GM23338 (cell line): ENCODE data around the gene JPH3. TPM values are rescaled to one million over a fixed set of nuclear protein-coding genes. Genes with fewer than 3 reads are reported as not detected.

Source experiments
- ATAC-seq: fragments of 200-7000 bp; cut with Tn5 transposase; 3 replicates; pipeline ENCODE4 v1.9.1; 2020
- DNase-seq: peaks from one replicate; pipeline ENCODE4 v3.0.0-alpha.2; 2015; ENCODE audit warnings: low spot score
- H2AFZ ChIP-seq: fragments of 200-600 bp; sonication (generic); 2 replicates; pipeline ENCODE4 v1.8.0; 2016; ENCODE audit warnings: antibody characterized with exemption, mild to moderate bottlenecking, moderate library complexity
- H3F3A ChIP-seq: fragments of 200-600 bp; sonication (generic); replicated peaks from 2 replicates; pipeline ENCODE4 v1.8.0; 2017; ENCODE audit warnings: antibody characterized with exemption, mixed run types, low read depth
- H3K27ac ChIP-seq: fragments of 200-600 bp; sonication (generic); 2 replicates; pipeline ENCODE4 v1.6.1; 2016; ENCODE audit warnings: low read depth
- H3K27me3 ChIP-seq: fragments of 200-600 bp; sonication (generic); 2 replicates; pipeline ENCODE4 v1.8.0; 2016; ENCODE audit warnings: mild to moderate bottlenecking, mixed run types, moderate library complexity; ENCODE audit not compliant: insufficient read depth
- H3K36me3 ChIP-seq: fragments of 200-600 bp; sonication (generic); 2 replicates; pipeline ENCODE4 v1.8.0; 2016; ENCODE audit warnings: mild to moderate bottlenecking; ENCODE audit not compliant: insufficient read depth
- H3K4me1 ChIP-seq: fragments of 200-600 bp; sonication (generic); 2 replicates; pipeline ENCODE4 v1.8.0; 2016; ENCODE audit warnings: mild to moderate bottlenecking, moderate library complexity; ENCODE audit not compliant: insufficient read depth
- H3K4me2 ChIP-seq: fragments of 200-600 bp; sonication (generic); 2 replicates; pipeline ENCODE4 v1.7.1; 2017; ENCODE audit warnings: mixed run types
- H3K4me3 ChIP-seq: fragments of 200-600 bp; sonication (generic); 2 replicates; pipeline ENCODE4 v1.6.1; 2016; ENCODE audit warnings: mixed run types
- H3K79me2 ChIP-seq: fragments of 200-600 bp; sonication (generic); replicated peaks from 2 replicates; pipeline ENCODE4 v1.8.0; 2017; ENCODE audit warnings: mild to moderate bottlenecking; ENCODE audit not compliant: insufficient read depth
- H3K9me2 ChIP-seq: fragments of 200-600 bp; sonication (generic); 2 replicates; pipeline ENCODE4 v1.8.0; 2017; ENCODE audit not compliant: insufficient read depth
- H4K20me1 ChIP-seq: fragments of 200-600 bp; sonication (generic); replicated peaks from 2 replicates; pipeline ENCODE4 v1.8.0; 2017; ENCODE audit warnings: mild to moderate bottlenecking; ENCODE audit not compliant: insufficient read depth
- H3K27ac Mint-ChIP-seq: 2 replicates; pipeline ENCODE4 v1.8.0; 2020; ENCODE audit warnings: inconsistent platforms, mild to moderate bottlenecking, moderate library complexity, mixed read lengths
- H3K27me3 Mint-ChIP-seq: 3 replicates; pipeline ENCODE4 v1.8.0; 2022; ENCODE audit warnings: low read depth, mild to moderate bottlenecking, moderate library complexity, mixed read lengths, inconsistent platforms; ENCODE audit not compliant: insufficient read depth, poor library complexity
- H3K36me3 Mint-ChIP-seq: 3 replicates; pipeline ENCODE4 v1.8.0; 2021; ENCODE audit warnings: low read depth, mild to moderate bottlenecking, inconsistent platforms, moderate library complexity, mixed read lengths
- H3K4me1 Mint-ChIP-seq: 3 replicates; pipeline ENCODE4 v1.8.0; 2020; ENCODE audit warnings: mild to moderate bottlenecking, inconsistent platforms, mixed read lengths
- H3K4me3 Mint-ChIP-seq: 3 replicates; pipeline ENCODE4 v1.8.0; 2021; ENCODE audit warnings: moderate library complexity, mild to moderate bottlenecking, inconsistent platforms, mixed read lengths
- H3K9me3 Mint-ChIP-seq: 3 replicates; pipeline ENCODE4 v1.8.0; 2020; ENCODE audit warnings: moderate library complexity, mild to moderate bottlenecking, inconsistent platforms, mixed read lengths
- CREB1 ChIP-seq: fragments of 250-450 bp; sonication (Bioruptor Pico); IDR thresholded peaks from 2 replicates; pipeline ENCODE4 v1.5.0; 2020; ENCODE audit warnings: low read depth, mild to moderate bottlenecking, moderate library complexity
- EZH2 ChIP-seq: fragments of 200-600 bp; sonication (generic); IDR thresholded peaks from one replicate; pipeline ENCODE4 v1.8.0; 2017; ENCODE audit warnings: antibody characterized with exemption, mild to moderate bottlenecking, low read depth; ENCODE audit not compliant: unreplicated experiment
- EZH2phosphoT487 ChIP-seq: fragments of 200-600 bp; sonication (generic); IDR thresholded peaks from one replicate; pipeline ENCODE4 v1.8.1; 2018; ENCODE audit warnings: antibody characterized with exemption; ENCODE audit not compliant: unreplicated experiment
- JUNB ChIP-seq: IDR thresholded peaks from one replicate; pipeline ENCODE4 v1.6.1; 2016; ENCODE audit warnings: antibody characterized with exemption; ENCODE audit not compliant: unreplicated experiment
- NANOG ChIP-seq: IDR thresholded peaks from 2 replicates; pipeline ENCODE4 v1.6.1; 2016; ENCODE audit warnings: antibody characterized with exemption, borderline replicate concordance
- POLR2AphosphoS5 ChIP-seq: IDR thresholded peaks from 2 replicates; pipeline ENCODE4 v1.6.1; 2016; ENCODE audit warnings: antibody characterized with exemption, low read depth
- STAT1 ChIP-seq: IDR thresholded peaks from one replicate; pipeline ENCODE4 v1.6.1; 2016; ENCODE audit warnings: antibody characterized with exemption; ENCODE audit not compliant: unreplicated experiment
- ZNF114 ChIP-seq: fragments of 250-450 bp; sonication (Bioruptor Pico); IDR thresholded peaks from 2 replicates; pipeline ENCODE4 v1.5.0; 2020; ENCODE audit warnings: mild to moderate bottlenecking, moderate library complexity
- ZNF331 ChIP-seq: fragments of 250-450 bp; sonication (Bioruptor Pico); IDR thresholded peaks from 2 replicates; pipeline ENCODE4 v1.5.0; 2020; ENCODE audit warnings: low read depth, mild to moderate bottlenecking, moderate library complexity
- polyA plus RNA-seq: library from polyadenylated mRNA; unstranded; fragments of >200 nt; fragmentation: Nextera tagmentation; extraction: Ambion mirVana; gene quantifications from 2 replicates; pipeline ENCODE4 v1.2.1, GENCODE V29; 2016
- total RNA-seq: library from RNA; depleted of rRNA; stranded (reverse); fragments of >200 nt; shearing (Covaris generic); gene quantifications from 2 replicates; pipeline ENCODE4 v1.2.3, GENCODE V29; 2014
- TF ChIP-seq, protein P1 (sequence below): IDR thresholded peaks from 2 replicates; pipeline ENCODE4 v1.6.1; 2016; ENCODE audit warnings: antibody characterized with exemption
- TF ChIP-seq, protein P2 (sequence below): IDR thresholded peaks from one replicate; pipeline ENCODE4 v1.6.1; 2018; ENCODE audit warnings: antibody characterized with exemption; ENCODE audit not compliant: unreplicated experiment
- TF ChIP-seq, protein P3 (sequence below): fragments of 250-450 bp; sonication (Bioruptor Pico); IDR thresholded peaks from 2 replicates; pipeline ENCODE4 v1.5.0; 2020; ENCODE audit warnings: mild to moderate bottlenecking, moderate library complexity
- TF ChIP-seq, protein P4 (sequence below), 2 experiments: fragments of 200-600 bp in 1 of 2; sonication (generic) in 1 of 2; conservative IDR thresholded peaks; 2 replicates each; pipeline versions ENCODE4 v1.5.1 to v1.6.1; 2016 to 2017; ENCODE audit warnings: antibody characterized with exemption in 2 of 2, low read depth in 2 of 2, mild to moderate bottlenecking in 2 of 2, moderate library complexity in 1 of 2

Gene JPH3
- total and polyA plus RNA-seq, 2 experiments from 2014 or later: 8.4 to 38.3 TPM

DNA sequence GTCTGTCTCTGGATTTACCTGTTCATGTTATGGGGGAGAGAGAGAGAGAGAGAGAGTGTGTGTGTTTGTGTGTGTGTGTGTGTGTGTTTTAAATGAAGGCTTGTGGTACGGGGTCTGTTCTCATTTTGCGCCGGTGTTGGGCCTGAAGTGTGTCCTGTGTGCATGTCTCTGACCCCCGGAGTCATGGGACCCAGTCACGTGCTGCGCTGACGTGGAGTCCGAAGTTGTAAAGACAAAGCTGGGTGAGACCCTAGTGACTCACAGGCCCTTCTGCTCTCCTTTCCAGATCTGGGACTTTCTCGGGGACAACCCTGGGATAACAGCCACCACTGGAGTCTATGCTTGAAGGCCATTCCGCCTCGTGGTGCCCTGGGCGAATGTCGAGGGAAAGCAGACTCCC is 35.0 kb downstream of the JPH3 start:
- no peaks in the 10 kb centered on the region; the same call in 2 of the 3 replicates for H3K36me3 Mint-ChIP-seq
- Histone ChIP-seq H3K4me3 (no peak overlapping the region), H3F3A (no peaks in the 10 kb centered on the region), H3K36me3 (no peaks in the 10 kb centered on the region), H4K20me1 (peaks cover under 1% of the 10 kb centered on the region; the same call in 1 of the 2 replicates), H3K4me2 (no peak overlapping the region), H3K9me2 (no peaks in the 10 kb centered on the region), H3K27me3 (no peaks in the 10 kb centered on the region), H3K27ac (no peak overlapping the region), H3K4me1 (no peaks in the 10 kb centered on the region), H2AFZ (no peak overlapping the region), H3K79me2 (no peaks in the 10 kb centered on the region)
- peaks cover 4% of the 10 kb centered on the region for H3K4me1 Mint-ChIP-seq
- DNase-seq: no peak
- no peak for ATAC-seq
- H3K27me3 Mint-ChIP-seq: peaks cover 13% of the 10 kb centered on the region
- H3K4me3 Mint-ChIP-seq: no peak overlapping the region
- no peak overlapping the region for H3K27ac Mint-ChIP-seq
- TF ChIP-seq, protein P1, sequence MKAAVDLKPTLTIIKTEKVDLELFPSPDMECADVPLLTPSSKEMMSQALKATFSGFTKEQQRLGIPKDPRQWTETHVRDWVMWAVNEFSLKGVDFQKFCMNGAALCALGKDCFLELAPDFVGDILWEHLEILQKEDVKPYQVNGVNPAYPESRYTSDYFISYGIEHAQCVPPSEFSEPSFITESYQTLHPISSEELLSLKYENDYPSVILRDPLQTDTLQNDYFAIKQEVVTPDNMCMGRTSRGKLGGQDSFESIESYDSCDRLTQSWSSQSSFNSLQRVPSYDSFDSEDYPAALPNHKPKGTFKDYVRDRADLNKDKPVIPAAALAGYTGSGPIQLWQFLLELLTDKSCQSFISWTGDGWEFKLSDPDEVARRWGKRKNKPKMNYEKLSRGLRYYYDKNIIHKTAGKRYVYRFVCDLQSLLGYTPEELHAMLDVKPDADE: no peak
- TF ChIP-seq CREB1: no peak
- TF ChIP-seq ZNF331 (CRISPR knock-in tag): no peak
- TF ChIP-seq STAT1: no peak
- TF ChIP-seq EZH2: no peak
- TF ChIP-seq, protein P2, sequence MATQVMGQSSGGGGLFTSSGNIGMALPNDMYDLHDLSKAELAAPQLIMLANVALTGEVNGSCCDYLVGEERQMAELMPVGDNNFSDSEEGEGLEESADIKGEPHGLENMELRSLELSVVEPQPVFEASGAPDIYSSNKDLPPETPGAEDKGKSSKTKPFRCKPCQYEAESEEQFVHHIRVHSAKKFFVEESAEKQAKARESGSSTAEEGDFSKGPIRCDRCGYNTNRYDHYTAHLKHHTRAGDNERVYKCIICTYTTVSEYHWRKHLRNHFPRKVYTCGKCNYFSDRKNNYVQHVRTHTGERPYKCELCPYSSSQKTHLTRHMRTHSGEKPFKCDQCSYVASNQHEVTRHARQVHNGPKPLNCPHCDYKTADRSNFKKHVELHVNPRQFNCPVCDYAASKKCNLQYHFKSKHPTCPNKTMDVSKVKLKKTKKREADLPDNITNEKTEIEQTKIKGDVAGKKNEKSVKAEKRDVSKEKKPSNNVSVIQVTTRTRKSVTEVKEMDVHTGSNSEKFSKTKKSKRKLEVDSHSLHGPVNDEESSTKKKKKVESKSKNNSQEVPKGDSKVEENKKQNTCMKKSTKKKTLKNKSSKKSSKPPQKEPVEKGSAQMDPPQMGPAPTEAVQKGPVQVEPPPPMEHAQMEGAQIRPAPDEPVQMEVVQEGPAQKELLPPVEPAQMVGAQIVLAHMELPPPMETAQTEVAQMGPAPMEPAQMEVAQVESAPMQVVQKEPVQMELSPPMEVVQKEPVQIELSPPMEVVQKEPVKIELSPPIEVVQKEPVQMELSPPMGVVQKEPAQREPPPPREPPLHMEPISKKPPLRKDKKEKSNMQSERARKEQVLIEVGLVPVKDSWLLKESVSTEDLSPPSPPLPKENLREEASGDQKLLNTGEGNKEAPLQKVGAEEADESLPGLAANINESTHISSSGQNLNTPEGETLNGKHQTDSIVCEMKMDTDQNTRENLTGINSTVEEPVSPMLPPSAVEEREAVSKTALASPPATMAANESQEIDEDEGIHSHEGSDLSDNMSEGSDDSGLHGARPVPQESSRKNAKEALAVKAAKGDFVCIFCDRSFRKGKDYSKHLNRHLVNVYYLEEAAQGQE: no peak
- no peak for TF ChIP-seq POLR2AphosphoS5
- TF ChIP-seq NANOG: no peak
- TF ChIP-seq, protein P3, sequence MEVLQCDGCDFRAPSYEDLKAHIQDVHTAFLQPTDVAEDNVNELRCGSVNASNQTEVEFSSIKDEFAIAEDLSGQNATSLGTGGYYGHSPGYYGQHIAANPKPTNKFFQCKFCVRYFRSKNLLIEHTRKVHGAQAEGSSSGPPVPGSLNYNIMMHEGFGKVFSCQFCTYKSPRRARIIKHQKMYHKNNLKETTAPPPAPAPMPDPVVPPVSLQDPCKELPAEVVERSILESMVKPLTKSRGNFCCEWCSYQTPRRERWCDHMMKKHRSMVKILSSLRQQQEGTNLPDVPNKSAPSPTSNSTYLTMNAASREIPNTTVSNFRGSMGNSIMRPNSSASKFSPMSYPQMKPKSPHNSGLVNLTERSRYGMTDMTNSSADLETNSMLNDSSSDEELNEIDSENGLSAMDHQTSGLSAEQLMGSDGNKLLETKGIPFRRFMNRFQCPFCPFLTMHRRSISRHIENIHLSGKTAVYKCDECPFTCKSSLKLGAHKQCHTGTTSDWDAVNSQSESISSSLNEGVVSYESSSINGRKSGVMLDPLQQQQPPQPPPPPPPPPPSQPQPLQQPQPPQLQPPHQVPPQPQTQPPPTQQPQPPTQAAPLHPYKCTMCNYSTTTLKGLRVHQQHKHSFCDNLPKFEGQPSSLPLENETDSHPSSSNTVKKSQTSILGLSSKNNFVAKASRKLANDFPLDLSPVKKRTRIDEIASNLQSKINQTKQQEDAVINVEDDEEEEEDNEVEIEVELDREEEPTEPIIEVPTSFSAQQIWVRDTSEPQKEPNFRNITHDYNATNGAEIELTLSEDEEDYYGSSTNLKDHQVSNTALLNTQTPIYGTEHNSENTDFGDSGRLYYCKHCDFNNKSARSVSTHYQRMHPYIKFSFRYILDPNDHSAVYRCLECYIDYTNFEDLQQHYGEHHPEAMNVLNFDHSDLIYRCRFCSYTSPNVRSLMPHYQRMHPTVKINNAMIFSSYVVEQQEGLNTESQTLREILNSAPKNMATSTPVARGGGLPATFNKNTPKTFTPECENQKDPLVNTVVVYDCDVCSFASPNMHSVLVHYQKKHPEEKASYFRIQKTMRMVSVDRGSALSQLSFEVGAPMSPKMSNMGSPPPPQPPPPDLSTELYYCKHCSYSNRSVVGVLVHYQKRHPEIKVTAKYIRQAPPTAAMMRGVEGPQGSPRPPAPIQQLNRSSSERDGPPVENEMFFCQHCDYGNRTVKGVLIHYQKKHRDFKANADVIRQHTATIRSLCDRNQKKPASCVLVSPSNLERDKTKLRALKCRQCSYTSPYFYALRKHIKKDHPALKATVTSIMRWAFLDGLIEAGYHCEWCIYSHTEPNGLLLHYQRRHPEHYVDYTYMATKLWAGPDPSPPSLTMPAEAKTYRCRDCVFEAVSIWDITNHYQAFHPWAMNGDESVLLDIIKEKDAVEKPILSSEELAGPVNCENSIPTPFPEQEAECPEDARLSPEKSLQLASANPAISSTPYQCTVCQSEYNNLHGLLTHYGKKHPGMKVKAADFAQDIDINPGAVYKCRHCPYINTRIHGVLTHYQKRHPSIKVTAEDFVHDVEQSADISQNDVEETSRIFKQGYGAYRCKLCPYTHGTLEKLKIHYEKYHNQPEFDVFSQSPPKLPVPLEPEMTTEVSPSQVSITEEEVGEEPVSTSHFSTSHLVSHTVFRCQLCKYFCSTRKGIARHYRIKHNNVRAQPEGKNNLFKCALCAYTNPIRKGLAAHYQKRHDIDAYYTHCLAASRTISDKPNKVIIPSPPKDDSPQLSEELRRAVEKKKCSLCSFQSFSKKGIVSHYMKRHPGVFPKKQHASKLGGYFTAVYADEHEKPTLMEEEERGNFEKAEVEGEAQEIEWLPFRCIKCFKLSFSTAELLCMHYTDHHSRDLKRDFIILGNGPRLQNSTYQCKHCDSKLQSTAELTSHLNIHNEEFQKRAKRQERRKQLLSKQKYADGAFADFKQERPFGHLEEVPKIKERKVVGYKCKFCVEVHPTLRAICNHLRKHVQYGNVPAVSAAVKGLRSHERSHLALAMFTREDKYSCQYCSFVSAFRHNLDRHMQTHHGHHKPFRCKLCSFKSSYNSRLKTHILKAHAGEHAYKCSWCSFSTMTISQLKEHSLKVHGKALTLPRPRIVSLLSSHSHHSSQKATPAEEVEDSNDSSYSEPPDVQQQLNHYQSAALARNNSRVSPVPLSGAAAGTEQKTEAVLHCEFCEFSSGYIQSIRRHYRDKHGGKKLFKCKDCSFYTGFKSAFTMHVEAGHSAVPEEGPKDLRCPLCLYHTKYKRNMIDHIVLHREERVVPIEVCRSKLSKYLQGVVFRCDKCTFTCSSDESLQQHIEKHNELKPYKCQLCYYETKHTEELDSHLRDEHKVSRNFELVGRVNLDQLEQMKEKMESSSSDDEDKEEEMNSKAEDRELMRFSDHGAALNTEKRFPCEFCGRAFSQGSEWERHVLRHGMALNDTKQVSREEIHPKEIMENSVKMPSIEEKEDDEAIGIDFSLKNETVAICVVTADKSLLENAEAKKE (CRISPR knock-in tag): no peak
- no peak for TF ChIP-seq JUNB
- TF ChIP-seq, protein P4, sequence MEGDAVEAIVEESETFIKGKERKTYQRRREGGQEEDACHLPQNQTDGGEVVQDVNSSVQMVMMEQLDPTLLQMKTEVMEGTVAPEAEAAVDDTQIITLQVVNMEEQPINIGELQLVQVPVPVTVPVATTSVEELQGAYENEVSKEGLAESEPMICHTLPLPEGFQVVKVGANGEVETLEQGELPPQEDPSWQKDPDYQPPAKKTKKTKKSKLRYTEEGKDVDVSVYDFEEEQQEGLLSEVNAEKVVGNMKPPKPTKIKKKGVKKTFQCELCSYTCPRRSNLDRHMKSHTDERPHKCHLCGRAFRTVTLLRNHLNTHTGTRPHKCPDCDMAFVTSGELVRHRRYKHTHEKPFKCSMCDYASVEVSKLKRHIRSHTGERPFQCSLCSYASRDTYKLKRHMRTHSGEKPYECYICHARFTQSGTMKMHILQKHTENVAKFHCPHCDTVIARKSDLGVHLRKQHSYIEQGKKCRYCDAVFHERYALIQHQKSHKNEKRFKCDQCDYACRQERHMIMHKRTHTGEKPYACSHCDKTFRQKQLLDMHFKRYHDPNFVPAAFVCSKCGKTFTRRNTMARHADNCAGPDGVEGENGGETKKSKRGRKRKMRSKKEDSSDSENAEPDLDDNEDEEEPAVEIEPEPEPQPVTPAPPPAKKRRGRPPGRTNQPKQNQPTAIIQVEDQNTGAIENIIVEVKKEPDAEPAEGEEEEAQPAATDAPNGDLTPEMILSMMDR (conservative IDR thresholded peaks at IDR 0.05; ENCODE audit: low read depth in 2 of 2): no peak
- TF ChIP-seq EZH2phosphoT487: no peak
- TF ChIP-seq ZNF114: no peak
- no peaks in the 10 kb centered on the region for H3K9me3 Mint-ChIP-seq
